Gastrocnemius medialis (tissue), 4 donors: ENCODE measurements around the gene CBL.

Experiments
- POLR2A ChIP-seq, 2 donors: fragments of 450-650 bp; IDR thresholded peaks; one replicate each; pipeline ENCODE4 v1.6.1; 2017; ENCODE audit warnings: antibody characterized with exemption in 2 of 2, mild to moderate bottlenecking in 2 of 2, moderate library complexity in 2 of 2
- TF ChIP-seq, protein P1 (sequence below), 5 experiments: fragments of 450-650 bp in 3 of 5; fragments of 200-600 bp in 2 of 5; sonication (generic) in 2 of 5; IDR thresholded peaks in 4 of 5; conservative IDR thresholded peaks in 1 of 5; 1 replicate in 4 of 5; 2 replicates in 1 of 5; pipeline ENCODE4 v1.5.1; 2016 to 2019; ENCODE audit warnings: antibody characterized with exemption in 5 of 5, mild to moderate bottlenecking in 3 of 5, moderate library complexity in 3 of 5

DNA sequence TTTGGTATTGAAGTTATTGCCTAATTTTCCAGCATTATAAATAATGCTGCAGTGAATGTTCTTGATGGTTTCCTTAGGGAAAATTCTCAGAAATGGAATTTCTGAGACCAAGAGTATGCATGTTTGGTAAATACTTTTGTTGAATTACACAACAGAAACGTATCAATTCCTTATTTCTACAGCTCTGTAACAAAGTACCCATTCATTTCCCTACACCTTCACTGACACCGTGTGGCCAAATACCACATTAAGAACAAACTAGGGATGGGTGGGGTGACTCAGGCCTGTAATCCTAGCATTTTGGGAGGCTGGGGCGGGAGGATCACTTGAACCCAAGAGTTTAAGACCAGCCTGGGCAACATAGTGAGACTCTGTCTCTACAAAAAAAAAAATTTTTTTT is 89.0 kb downstream of the CBL start:
- TF ChIP-seq, protein P1, sequence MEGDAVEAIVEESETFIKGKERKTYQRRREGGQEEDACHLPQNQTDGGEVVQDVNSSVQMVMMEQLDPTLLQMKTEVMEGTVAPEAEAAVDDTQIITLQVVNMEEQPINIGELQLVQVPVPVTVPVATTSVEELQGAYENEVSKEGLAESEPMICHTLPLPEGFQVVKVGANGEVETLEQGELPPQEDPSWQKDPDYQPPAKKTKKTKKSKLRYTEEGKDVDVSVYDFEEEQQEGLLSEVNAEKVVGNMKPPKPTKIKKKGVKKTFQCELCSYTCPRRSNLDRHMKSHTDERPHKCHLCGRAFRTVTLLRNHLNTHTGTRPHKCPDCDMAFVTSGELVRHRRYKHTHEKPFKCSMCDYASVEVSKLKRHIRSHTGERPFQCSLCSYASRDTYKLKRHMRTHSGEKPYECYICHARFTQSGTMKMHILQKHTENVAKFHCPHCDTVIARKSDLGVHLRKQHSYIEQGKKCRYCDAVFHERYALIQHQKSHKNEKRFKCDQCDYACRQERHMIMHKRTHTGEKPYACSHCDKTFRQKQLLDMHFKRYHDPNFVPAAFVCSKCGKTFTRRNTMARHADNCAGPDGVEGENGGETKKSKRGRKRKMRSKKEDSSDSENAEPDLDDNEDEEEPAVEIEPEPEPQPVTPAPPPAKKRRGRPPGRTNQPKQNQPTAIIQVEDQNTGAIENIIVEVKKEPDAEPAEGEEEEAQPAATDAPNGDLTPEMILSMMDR (IDR thresholded peaks at IDR 0.05 in 4 of 5, conservative IDR thresholded peaks at IDR 0.05 in 1 of 5), result no peak
- no peak for TF ChIP-seq POLR2A (IDR thresholded peaks at IDR 0.05)
